H9 (cell line): ENCODE data around the gene MSH3. TPM values are rescaled to one million over a fixed set of nuclear protein-coding genes. Genes with fewer than 3 reads are reported as not detected.

Experiments used
- DNase-seq: peaks from one replicate; pipeline ENCODE4 v3.0.0-alpha.2; 2017
- H2AFZ ChIP-seq: one replicate; pipeline ENCODE4 v1.6.1; 2013; ENCODE audit warnings: mild to moderate bottlenecking, low read length, control low read depth, moderate library complexity
- H2AK5ac ChIP-seq: 2 replicates; pipeline ENCODE4 v1.6.1; 2013; ENCODE audit warnings: low read length, control low read depth, mixed read lengths; ENCODE audit not compliant: insufficient read length
- H2BK120ac ChIP-seq: one replicate; pipeline ENCODE4 v1.6.1; 2013; ENCODE audit warnings: low read depth, mild to moderate bottlenecking, low read length, control low read depth, inconsistent platforms; ENCODE audit not compliant: poor library complexity, severe bottlenecking
- H2BK12ac ChIP-seq: 2 replicates; pipeline ENCODE4 v1.6.1; 2013; ENCODE audit warnings: low read length, control low read depth, mixed read lengths, low read depth; ENCODE audit not compliant: insufficient read length
- H2BK15ac ChIP-seq: 2 replicates; pipeline ENCODE4 v1.6.1; 2013; ENCODE audit warnings: low read depth, low read length, control low read depth
- H2BK20ac ChIP-seq: one replicate; pipeline ENCODE4 v1.6.1; 2013; ENCODE audit warnings: low read depth, mild to moderate bottlenecking, low read length, control low read depth, inconsistent platforms; ENCODE audit not compliant: poor library complexity, severe bottlenecking
- H2BK5ac ChIP-seq: 2 replicates; pipeline ENCODE4 v1.6.1; 2013; ENCODE audit warnings: low read length, control low read depth, mixed read lengths; ENCODE audit not compliant: insufficient read length
- H3K14ac ChIP-seq: 2 replicates; pipeline ENCODE4 v1.6.1; 2013; ENCODE audit warnings: low read length, control low read depth; ENCODE audit not compliant: insufficient read depth
- H3K18ac ChIP-seq: 2 replicates; pipeline ENCODE4 v1.6.1; 2013; ENCODE audit warnings: low read depth, mild to moderate bottlenecking, mixed read lengths, low read length, control low read depth; ENCODE audit not compliant: insufficient read length
- H3K23ac ChIP-seq: 2 replicates; pipeline ENCODE4 v1.6.1; 2013; ENCODE audit warnings: low read length, control low read depth, mixed read lengths, low read depth; ENCODE audit not compliant: insufficient read length
- H3K23me2 ChIP-seq: 2 replicates; pipeline ENCODE4 v1.6.1; 2013; ENCODE audit warnings: low read depth, mild to moderate bottlenecking, mixed read lengths, low read length, control low read depth; ENCODE audit not compliant: insufficient read length, poor library complexity, severe bottlenecking
- H3K27ac ChIP-seq: 2 replicates; pipeline ENCODE4 v1.5.1; 2013; ENCODE audit warnings: low read length, control low read depth, mixed read lengths, low read depth; ENCODE audit not compliant: insufficient read length
- H3K27me3 ChIP-seq: 2 replicates; pipeline ENCODE4 v1.6.1; 2013; ENCODE audit warnings: low read length, control low read depth, inconsistent platforms; ENCODE audit not compliant: insufficient read depth
- H3K4ac ChIP-seq: 2 replicates; pipeline ENCODE4 v1.6.1; 2013; ENCODE audit warnings: low read depth, mild to moderate bottlenecking, control low read depth, inconsistent platforms, low read length, moderate library complexity
- H3K4me1 ChIP-seq: 2 replicates; pipeline ENCODE4 v1.6.1; 2013; ENCODE audit warnings: low read length, control low read depth, inconsistent platforms; ENCODE audit not compliant: insufficient read depth
- H3K4me2 ChIP-seq: 2 replicates; pipeline ENCODE4 v1.6.1; 2013; ENCODE audit warnings: low read length, control low read depth, mixed read lengths; ENCODE audit not compliant: insufficient read length, insufficient read depth
- H3K56ac ChIP-seq: 2 replicates; pipeline ENCODE4 v1.6.1; 2013; ENCODE audit warnings: low read depth, mild to moderate bottlenecking, mixed read lengths, low read length, control low read depth; ENCODE audit not compliant: insufficient read length
- H3K79me1 ChIP-seq: 2 replicates; pipeline ENCODE4 v1.6.1; 2013; ENCODE audit warnings: low read depth, mild to moderate bottlenecking, moderate library complexity, low read length, control low read depth, inconsistent platforms; ENCODE audit not compliant: insufficient read depth, poor library complexity, severe bottlenecking
- H3K79me2 ChIP-seq: 2 replicates; pipeline ENCODE4 v1.6.1; 2013; ENCODE audit warnings: low read length, control low read depth, inconsistent platforms; ENCODE audit not compliant: insufficient read depth
- H3K9ac ChIP-seq: 2 replicates; pipeline ENCODE4 v1.6.1; 2013; ENCODE audit warnings: low read length, control low read depth, mixed read lengths; ENCODE audit not compliant: insufficient read length; ENCODE audit errors: extremely low read depth
- H3K9me3 ChIP-seq: one replicate; pipeline ENCODE4 v1.6.1; 2013; ENCODE audit warnings: low read depth, low read length, inconsistent platforms; ENCODE audit not compliant: control insufficient read depth
- H3T11ph ChIP-seq: one replicate; pipeline ENCODE4 v1.6.1; 2013; ENCODE audit warnings: mild to moderate bottlenecking, low read length, control low read depth, inconsistent platforms
- H4K20me1 ChIP-seq: one replicate; pipeline ENCODE4 v1.6.1; 2013; ENCODE audit not compliant: control insufficient read depth, insufficient read length, insufficient read depth
- H4K5ac ChIP-seq: 2 replicates; pipeline ENCODE4 v1.6.1; 2013; ENCODE audit warnings: low read depth, mild to moderate bottlenecking, mixed read lengths, low read length, control low read depth; ENCODE audit not compliant: insufficient read length
- H4K8ac ChIP-seq: replicated peaks from 2 replicates; pipeline ENCODE4 v1.6.1; 2013; ENCODE audit warnings: low read length, control low read depth, mixed read lengths, low read depth; ENCODE audit not compliant: insufficient read length
- H4K91ac ChIP-seq: 2 replicates; pipeline ENCODE4 v1.6.1; 2013; ENCODE audit warnings: low read depth, mild to moderate bottlenecking, moderate library complexity, mixed read lengths, low read length, control low read depth; ENCODE audit not compliant: insufficient read length
- H3K27ac Mint-ChIP-seq, 3 experiments: 2 replicates in 2 of 3; 3 replicates in 1 of 3; pipeline ENCODE4 v1.8.0; 2020 to 2021; ENCODE audit warnings: mixed read lengths in 3 of 3, mild to moderate bottlenecking in 1 of 3, moderate library complexity in 1 of 3
- H3K27me3 Mint-ChIP-seq: 2 replicates; pipeline ENCODE4 v1.8.0; 2021; ENCODE audit warnings: low read depth, mild to moderate bottlenecking, moderate library complexity, mixed read lengths
- H3K36me3 Mint-ChIP-seq, 3 experiments: 2 replicates in 2 of 3; 3 replicates in 1 of 3; pipeline ENCODE4 v1.8.0; 2020 to 2021; ENCODE audit warnings: low read depth in 3 of 3, mixed read lengths in 3 of 3; ENCODE audit not compliant: insufficient read depth in 1 of 3
- H3K4me1 Mint-ChIP-seq, 2 experiments: 2 replicates each; pipeline ENCODE4 v1.8.0; 2020; ENCODE audit warnings: mixed read lengths in 2 of 2
- H3K4me3 Mint-ChIP-seq, 2 experiments: 2 replicates in 1 of 2; 3 replicates in 1 of 2; pipeline ENCODE4 v1.8.0; 2020 to 2021; ENCODE audit warnings: mild to moderate bottlenecking in 2 of 2, mixed read lengths in 2 of 2, moderate library complexity in 1 of 2
- H3K9me3 Mint-ChIP-seq, 2 experiments: 2 replicates in 1 of 2; 3 replicates in 1 of 2; pipeline ENCODE4 v1.8.0; 2020; ENCODE audit warnings: mild to moderate bottlenecking in 2 of 2, mixed read lengths in 2 of 2, moderate library complexity in 1 of 2
- WGBS: extraction: QIAGEN DNeasy Blood & Tissue Kit; methylation state at CpG from one replicate; pipeline ENCODE4 v1.1.7; 2013; ENCODE audit warnings: missing lambda C conversion rate, low lambda C conversion rate, mixed read lengths; ENCODE audit not compliant: insufficient read length; ENCODE audit errors: extremely low coverage; 5-methylcytosine and 5-hydroxymethylcytosine counted together
- total RNA-seq: library from RNA; stranded (reverse); gene quantifications from 2 replicates; pipeline ENCODE4 v1.2.1, GENCODE V29; 2021
- TF ChIP-seq, protein P1 (sequence below): fragments of 200-600 bp; sonication (generic); conservative IDR thresholded peaks from 3 replicates; pipeline ENCODE4 v1.8.0; 2021; ENCODE audit warnings: antibody characterized with exemption, mild to moderate bottlenecking

Gene MSH3
- total RNA-seq, 1 experiment from 2014 or later: 17.3 TPM

GRCh38 chr5:80654054-80654390 is 430 bp upstream of the MSH3 start:
- Histone ChIP-seq H2AFZ (no peak overlapping the region), H3K9ac (peak overlapping the region; percentile 86), H3K23ac (no peak overlapping the region), H3K79me1 (no peaks in the 10 kb centered on the region), H3K4ac (no peak overlapping the region; the same call in 1 of the 2 replicates), H4K20me1 (no peaks in the 10 kb centered on the region), H3K18ac (peak overlapping the region; percentile 9), H4K8ac (no peak overlapping the region), H2AK5ac (no peak overlapping the region), H4K91ac (no peak overlapping the region), H3K4me2 (peak overlapping the region; percentile 80), H3K27me3 (no peaks in the 10 kb centered on the region), H2BK120ac (no peak overlapping the region), H3K79me2 (peaks cover 4% of the 10 kb centered on the region; the same call in 1 of the 2 replicates), H3K56ac (no peak overlapping the region), H2BK15ac (no peak overlapping the region), H2BK5ac (no peak overlapping the region), H2BK12ac (no peak overlapping the region), H2BK20ac (no peak overlapping the region), H3T11ph (no peak overlapping the region), H4K5ac (no peak overlapping the region), H3K23me2 (peaks cover 10% of the 10 kb centered on the region), H3K27ac (no peak overlapping the region), H3K4me1 (0 out of 2 replicates have a peak, but pooled peaks cover 2% of the 10 kb centered on the region), H3K9me3 (no peaks in the 10 kb centered on the region), H3K14ac (peak overlapping the region; percentile 93)
- TF ChIP-seq, protein P1, sequence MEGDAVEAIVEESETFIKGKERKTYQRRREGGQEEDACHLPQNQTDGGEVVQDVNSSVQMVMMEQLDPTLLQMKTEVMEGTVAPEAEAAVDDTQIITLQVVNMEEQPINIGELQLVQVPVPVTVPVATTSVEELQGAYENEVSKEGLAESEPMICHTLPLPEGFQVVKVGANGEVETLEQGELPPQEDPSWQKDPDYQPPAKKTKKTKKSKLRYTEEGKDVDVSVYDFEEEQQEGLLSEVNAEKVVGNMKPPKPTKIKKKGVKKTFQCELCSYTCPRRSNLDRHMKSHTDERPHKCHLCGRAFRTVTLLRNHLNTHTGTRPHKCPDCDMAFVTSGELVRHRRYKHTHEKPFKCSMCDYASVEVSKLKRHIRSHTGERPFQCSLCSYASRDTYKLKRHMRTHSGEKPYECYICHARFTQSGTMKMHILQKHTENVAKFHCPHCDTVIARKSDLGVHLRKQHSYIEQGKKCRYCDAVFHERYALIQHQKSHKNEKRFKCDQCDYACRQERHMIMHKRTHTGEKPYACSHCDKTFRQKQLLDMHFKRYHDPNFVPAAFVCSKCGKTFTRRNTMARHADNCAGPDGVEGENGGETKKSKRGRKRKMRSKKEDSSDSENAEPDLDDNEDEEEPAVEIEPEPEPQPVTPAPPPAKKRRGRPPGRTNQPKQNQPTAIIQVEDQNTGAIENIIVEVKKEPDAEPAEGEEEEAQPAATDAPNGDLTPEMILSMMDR: no peak
- H3K9me3 Mint-ChIP-seq: no peaks in the 10 kb centered on the region
- no peaks in the 10 kb centered on the region; the same call in 1 of the 2 replicates for H3K27me3 Mint-ChIP-seq
- H3K36me3 Mint-ChIP-seq: peaks cover 11 to 33% (median 33%) of the 10 kb centered on the region in 3 experiments
- peak overlapping the region in 2 of 3 experiments; percentile 90 to 97; a peak in 4 of 7 replicates for H3K27ac Mint-ChIP-seq
- DNase-seq: peak; percentile 41
- no CpG with 5 or more reads among the region's 24 CpGs for WGBS
- H3K4me1 Mint-ChIP-seq: peaks cover 20 to 24% of the 10 kb centered on the region in 2 experiments
- peak overlapping the region; percentile 82 to 87 for H3K4me3 Mint-ChIP-seq
